Heart right ventricle (tissue), 16 donors: ENCODE results near the gene ZNHIT1. TPM values are rescaled to one million over a fixed set of nuclear protein-coding genes. Genes with fewer than 3 reads are reported as not detected.

Experiments
- ATAC-seq, 8 donors: fragments of 200-7000 bp; cut with Tn5 transposase; one replicate each; pipeline ENCODE4 v1.9.1; 2020; ENCODE audit warnings: mild to moderate bottlenecking in 8 of 8, moderate library complexity in 8 of 8, moderate number of reproducible peaks in 1 of 8
- DNase-seq, 2 donors: peaks; one replicate each; pipeline ENCODE4 v3.0.0-alpha.2; 2020
- H3K27ac ChIP-seq, 10 donors: fragments of 200-600 bp; sonication (generic) in 2 of 10; one replicate each; pipeline versions ENCODE4 v1.5.0 to v1.8.0; 2020 to 2022; ENCODE audit warnings: mild to moderate bottlenecking in 3 of 10
- H3K27me3 ChIP-seq, 7 donors: fragments of 200-600 bp; one replicate each; pipeline ENCODE4 v1.8.0; 2021 to 2022; ENCODE audit warnings: mild to moderate bottlenecking in 2 of 7
- H3K36me3 ChIP-seq, 9 donors: fragments of 200-600 bp; sonication (generic) in 1 of 9; one replicate each; pipeline versions ENCODE4 v1.5.0 to v1.8.0; 2020 to 2022; ENCODE audit warnings: mild to moderate bottlenecking in 2 of 9
- H3K4me1 ChIP-seq, 9 donors: fragments of 200-600 bp; sonication (generic) in 1 of 9; one replicate each; pipeline versions ENCODE4 v1.5.0 to v1.8.0; 2020 to 2022; ENCODE audit warnings: mild to moderate bottlenecking in 4 of 9
- H3K4me3 ChIP-seq, 10 donors: fragments of 200-600 bp; sonication (generic) in 2 of 10; one replicate each; pipeline versions ENCODE4 v1.5.0 to v1.8.0; 2020 to 2022; ENCODE audit warnings: mild to moderate bottlenecking in 7 of 10, moderate library complexity in 2 of 10
- H3K9me3 ChIP-seq, 11 donors: fragments of 200-600 bp in 10 of 11; sonication (generic) in 2 of 11; one replicate each; pipeline versions ENCODE4 v1.5.0 to v1.8.0; 2013 to 2022; ENCODE audit warnings: mild to moderate bottlenecking in 2 of 11, control low read depth in 1 of 11, moderate library complexity in 1 of 11
- WGBS, 2 donors: extraction: QIAGEN DNeasy Blood & Tissue Kit; methylation state at CpG; one replicate each; pipeline ENCODE4 v1.1.7; 2013; ENCODE audit warnings: inconsistent platforms in 1 of 2; 5-methylcytosine and 5-hydroxymethylcytosine counted together
- intact Hi-C, 10 donors: fragments of 100-400 bp; cut with DNase I; formaldehyde crosslinking; loops; one replicate each; pipeline versions ENCODE4 v1.11.1 to v1.14.2; 2022
- polyA plus RNA-seq, 2 donors: library from polyadenylated mRNA; stranded (reverse); fragments of 200-250 nt; gene quantifications; one replicate each; pipeline ENCODE4 v1.2.3, GENCODE V29; 2013
- total RNA-seq, 10 donors: library from RNA; stranded (reverse); fragmentation: NEBNext Ultra II Directional in 3 of 10; extraction: Animal tissue kit (Norgen Biotek cat#: 25700) in 3 of 10; gene quantifications; one replicate each; pipeline versions ENCODE4 v1.2.1 to v1.2.4, GENCODE V29; 2021 to 2023
- TF ChIP-seq, protein P1 (sequence below), 9 donors: fragments of 200-600 bp; sonication (generic) in 2 of 9; IDR thresholded peaks; one replicate each; pipeline versions ENCODE4 v1.5.0 to v1.8.0; 2021 to 2022; ENCODE audit warnings: antibody characterized with exemption in 9 of 9, mild to moderate bottlenecking in 5 of 9, moderate library complexity in 1 of 9
- donor health status: Arrhythmogenic right ventricular cardiomyopathy.
- donor health status: ischemic (EF 13 %, LVEDD 7.1; RV severe dilation, severe dysfunction).
- donor health status: healthy with polysubstance abuse.
- donor health status: DM: no; HTN: yes; CAD: no.
- donor health status: DM: no; HTN: no; CAD: no.
- donor health status: ischemic (EF 25% LVEDD 6.9; RV normal size, moderate dysfunction).
- donor health status: ischemic (EF 25% LVEDD 5.7; RV mildly dilated, moderate dysfunction).
- donor health status: healthy.
- donor health status: DM: yes; HTN: yes; CAD: no.
- donor health status: Ischemic cardiomyopathy.
- donor health status: ischemic (EF 35%, LVEDD 5.7; RV mildly dilated, moderate dysfunction).
- donor health status: nonischemic (EF 11% LVEDD 7.7; RV severe dilation, severe dysfunction).
- donor health status: DM: yes; HTN: yes; CAD: no.
- donor health status: PGD.
- donor health status: ischemic (EF 29% LVEDD 5.4; RV normal size, mild dysfunction).
- donor health status: nonischemic (EF 23%, LVEDD 6.1; RV moderate dilation, normal function).

Gene ZNHIT1
- total and polyA plus RNA-seq, 12 donors, result 45.4 to 194 (median 52.6) TPM

- Histone ChIP-seq H3K27me3 (no peaks in the 10 kb centered on the region), H3K27ac (no peak overlapping the region), H3K9me3 (no peaks in the 10 kb centered on the region), H3K36me3 (peaks cover 0 to 43% (median 0%) of the 10 kb centered on the region in 9 donors), H3K4me3 (no peak overlapping the region), H3K4me1 (peaks cover 16 to 49% (median 36%) of the 10 kb centered on the region in 9 donors)
- DNase-seq, result no peak
- intact Hi-C loops, result no loop called here
- TF ChIP-seq, protein P1, sequence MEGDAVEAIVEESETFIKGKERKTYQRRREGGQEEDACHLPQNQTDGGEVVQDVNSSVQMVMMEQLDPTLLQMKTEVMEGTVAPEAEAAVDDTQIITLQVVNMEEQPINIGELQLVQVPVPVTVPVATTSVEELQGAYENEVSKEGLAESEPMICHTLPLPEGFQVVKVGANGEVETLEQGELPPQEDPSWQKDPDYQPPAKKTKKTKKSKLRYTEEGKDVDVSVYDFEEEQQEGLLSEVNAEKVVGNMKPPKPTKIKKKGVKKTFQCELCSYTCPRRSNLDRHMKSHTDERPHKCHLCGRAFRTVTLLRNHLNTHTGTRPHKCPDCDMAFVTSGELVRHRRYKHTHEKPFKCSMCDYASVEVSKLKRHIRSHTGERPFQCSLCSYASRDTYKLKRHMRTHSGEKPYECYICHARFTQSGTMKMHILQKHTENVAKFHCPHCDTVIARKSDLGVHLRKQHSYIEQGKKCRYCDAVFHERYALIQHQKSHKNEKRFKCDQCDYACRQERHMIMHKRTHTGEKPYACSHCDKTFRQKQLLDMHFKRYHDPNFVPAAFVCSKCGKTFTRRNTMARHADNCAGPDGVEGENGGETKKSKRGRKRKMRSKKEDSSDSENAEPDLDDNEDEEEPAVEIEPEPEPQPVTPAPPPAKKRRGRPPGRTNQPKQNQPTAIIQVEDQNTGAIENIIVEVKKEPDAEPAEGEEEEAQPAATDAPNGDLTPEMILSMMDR (IDR thresholded peaks at IDR 0.05), result no peak
- WGBS, 2 donors, result 88 to 90% methylated on average over 21 of the region's 21 CpGs
- ATAC-seq, result no peak
Measured at GRCh38 chr7:101233907-101234547, 16.1 kb downstream of the ZNHIT1 start.

DNA sequence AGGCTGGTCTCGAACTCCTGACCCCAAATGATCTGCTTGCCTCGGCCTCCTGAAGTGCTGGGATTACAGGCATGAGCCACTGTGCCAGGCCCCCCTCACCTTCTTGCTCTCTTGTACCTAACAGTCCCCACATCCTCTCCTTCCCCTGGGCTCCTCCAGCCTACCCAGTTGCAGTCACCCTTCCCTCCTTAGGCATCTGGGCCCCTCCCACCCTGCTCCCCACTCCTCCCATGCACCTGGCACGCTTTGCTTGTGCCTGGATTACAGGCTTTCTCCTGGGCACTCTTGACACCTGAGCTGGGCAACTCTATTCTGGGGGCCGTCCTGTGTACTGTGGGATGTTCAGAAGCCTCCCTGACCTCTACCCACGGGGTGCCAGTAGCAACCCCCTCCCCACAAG is 16.7 kb downstream of the ZNHIT1 start:
- ATAC-seq, result no peak
- WGBS, 2 donors, result 85 to 91% methylated on average over 5 of the region's 5 CpGs
- H3K27me3 ChIP-seq, result no peaks in the 10 kb centered on the region
- peaks cover 17 to 55% (median 42%) of the 10 kb centered on the region in 9 donors for H3K4me1 ChIP-seq
- no peak overlapping the region for H3K27ac ChIP-seq
- H3K36me3 ChIP-seq, result peaks cover 0 to 43% (median 4%) of the 10 kb centered on the region in 9 donors
- TF ChIP-seq, protein P1 (IDR thresholded peaks at IDR 0.05), result no peak
- intact Hi-C loops, result no loop called here
- no peak overlapping the region for H3K4me3 ChIP-seq
- no peak for DNase-seq
- no peaks in the 10 kb centered on the region for H3K9me3 ChIP-seq

GRCh38 chr7:101235050-101235449 is 17.1 kb downstream of the ZNHIT1 start:
- 75 to 77% methylated on average over 11 of the region's 11 CpGs for WGBS, 2 donors

DNA sequence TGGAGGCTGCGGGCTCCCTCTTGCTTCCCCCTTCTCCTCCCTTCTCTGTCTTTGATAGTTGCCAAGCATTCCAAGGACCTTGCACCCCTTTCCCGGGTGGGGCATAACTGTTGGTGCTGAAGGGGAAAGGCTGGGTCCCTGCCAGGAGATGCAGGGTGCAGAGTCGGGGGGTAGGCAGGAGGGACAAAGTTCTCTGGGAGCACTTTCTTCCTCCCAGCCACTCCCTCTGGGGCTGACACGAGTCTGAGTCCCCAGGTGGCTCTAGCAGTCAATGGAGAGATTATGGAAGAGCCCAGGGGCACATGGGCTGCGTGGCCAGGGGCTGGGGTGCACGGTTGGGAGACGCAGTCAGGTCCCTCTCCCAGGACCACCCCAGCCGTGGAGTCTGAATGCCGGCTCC is 17.6 kb downstream of the ZNHIT1 start:
- no peaks in the 10 kb centered on the region for H3K9me3 ChIP-seq
- H3K4me1 ChIP-seq, result peaks cover 17 to 61% (median 49%) of the 10 kb centered on the region in 9 donors
- ATAC-seq (no peak), DNase-seq (no peak)
- TF ChIP-seq, protein P1 (IDR thresholded peaks at IDR 0.05), result no peak
- WGBS, 2 donors, result 84 to 87% methylated on average over 9 of the region's 9 CpGs
- H3K36me3 ChIP-seq, result peaks cover 0 to 51% (median 11%) of the 10 kb centered on the region in 9 donors
- H3K27me3 ChIP-seq, result no peaks in the 10 kb centered on the region
- H3K27ac ChIP-seq, result no peak overlapping the region
- no peak overlapping the region for H3K4me3 ChIP-seq
- intact Hi-C loops, result no loop called here

More at GRCh38 chr7:101235050-101235449, 17.1 kb downstream of the ZNHIT1 start:
- intact Hi-C loops, result no loop called here
- DNase-seq (no peak), ATAC-seq (no peak)
- Histone ChIP-seq H3K4me1 (peaks cover 17 to 59% (median 46%) of the 10 kb centered on the region in 9 donors), H3K4me3 (no peak overlapping the region), H3K27me3 (no peaks in the 10 kb centered on the region), H3K9me3 (no peaks in the 10 kb centered on the region), H3K27ac (no peak overlapping the region), H3K36me3 (peaks cover 0 to 46% (median 8%) of the 10 kb centered on the region in 9 donors)
- TF ChIP-seq, protein P1 (IDR thresholded peaks at IDR 0.05), result peak in 8 of 9 donors; percentile 5 to 45 (median 32)
